Measurements from ENCODE around the gene RASAL2. TPM values are rescaled to one million over a fixed set of nuclear protein-coding genes. Genes with fewer than 3 reads are reported as not detected.
A peak's percentile ranks its signal among the peaks of the same experiment; 100 is the strongest.

RASAL2 gene
- total and polyA plus RNA-seq, 11 donors: 6.2 to 112 (median 39.9) TPM

DNA sequence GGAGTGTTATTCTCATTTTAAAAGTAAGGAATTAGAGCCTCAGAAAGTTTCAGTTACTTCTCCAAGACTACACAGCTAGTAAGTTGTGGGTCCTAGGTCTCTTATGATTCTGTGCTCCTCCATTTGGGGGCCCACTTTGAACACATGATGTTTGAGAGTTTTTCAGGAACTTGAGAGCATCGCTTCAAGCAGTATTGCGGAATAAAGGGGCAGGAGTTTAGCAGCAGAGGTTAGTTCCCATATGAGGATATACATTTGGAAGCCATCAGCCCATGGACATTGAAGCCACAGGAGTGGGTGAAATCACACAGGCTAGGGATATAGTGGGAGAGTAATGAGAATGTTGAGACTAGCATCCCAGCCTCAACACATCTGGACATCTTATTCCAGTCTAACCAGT is 143.2 kb downstream of the RASAL2 start:
- no peaks in the 10 kb centered on the region for H3K27me3 ChIP-seq
- H3K4me1 ChIP-seq: peaks cover 0 to 21% (median 7%) of the 10 kb centered on the region in 12 donors
- no peak overlapping the region for H3K4me3 ChIP-seq
- no peak for TF ChIP-seq POLR2A (IDR thresholded peaks at IDR 0.05)
- TF ChIP-seq, protein P1, sequence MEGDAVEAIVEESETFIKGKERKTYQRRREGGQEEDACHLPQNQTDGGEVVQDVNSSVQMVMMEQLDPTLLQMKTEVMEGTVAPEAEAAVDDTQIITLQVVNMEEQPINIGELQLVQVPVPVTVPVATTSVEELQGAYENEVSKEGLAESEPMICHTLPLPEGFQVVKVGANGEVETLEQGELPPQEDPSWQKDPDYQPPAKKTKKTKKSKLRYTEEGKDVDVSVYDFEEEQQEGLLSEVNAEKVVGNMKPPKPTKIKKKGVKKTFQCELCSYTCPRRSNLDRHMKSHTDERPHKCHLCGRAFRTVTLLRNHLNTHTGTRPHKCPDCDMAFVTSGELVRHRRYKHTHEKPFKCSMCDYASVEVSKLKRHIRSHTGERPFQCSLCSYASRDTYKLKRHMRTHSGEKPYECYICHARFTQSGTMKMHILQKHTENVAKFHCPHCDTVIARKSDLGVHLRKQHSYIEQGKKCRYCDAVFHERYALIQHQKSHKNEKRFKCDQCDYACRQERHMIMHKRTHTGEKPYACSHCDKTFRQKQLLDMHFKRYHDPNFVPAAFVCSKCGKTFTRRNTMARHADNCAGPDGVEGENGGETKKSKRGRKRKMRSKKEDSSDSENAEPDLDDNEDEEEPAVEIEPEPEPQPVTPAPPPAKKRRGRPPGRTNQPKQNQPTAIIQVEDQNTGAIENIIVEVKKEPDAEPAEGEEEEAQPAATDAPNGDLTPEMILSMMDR (IDR thresholded peaks at IDR 0.05): no peak
- no peak for ATAC-seq
- no peaks in the 10 kb centered on the region for H3K9me3 ChIP-seq
- 96 to 97% (median 96%) methylated on average over 2 of the region's 2 CpGs for WGBS, 4 donors
- no peak overlapping the region for H3K27ac ChIP-seq
- H3K36me3 ChIP-seq: no peaks in the 10 kb centered on the region
- no peak for DNase-seq
- intact Hi-C loops (cut with DNase I): no loop called here

DNA sequence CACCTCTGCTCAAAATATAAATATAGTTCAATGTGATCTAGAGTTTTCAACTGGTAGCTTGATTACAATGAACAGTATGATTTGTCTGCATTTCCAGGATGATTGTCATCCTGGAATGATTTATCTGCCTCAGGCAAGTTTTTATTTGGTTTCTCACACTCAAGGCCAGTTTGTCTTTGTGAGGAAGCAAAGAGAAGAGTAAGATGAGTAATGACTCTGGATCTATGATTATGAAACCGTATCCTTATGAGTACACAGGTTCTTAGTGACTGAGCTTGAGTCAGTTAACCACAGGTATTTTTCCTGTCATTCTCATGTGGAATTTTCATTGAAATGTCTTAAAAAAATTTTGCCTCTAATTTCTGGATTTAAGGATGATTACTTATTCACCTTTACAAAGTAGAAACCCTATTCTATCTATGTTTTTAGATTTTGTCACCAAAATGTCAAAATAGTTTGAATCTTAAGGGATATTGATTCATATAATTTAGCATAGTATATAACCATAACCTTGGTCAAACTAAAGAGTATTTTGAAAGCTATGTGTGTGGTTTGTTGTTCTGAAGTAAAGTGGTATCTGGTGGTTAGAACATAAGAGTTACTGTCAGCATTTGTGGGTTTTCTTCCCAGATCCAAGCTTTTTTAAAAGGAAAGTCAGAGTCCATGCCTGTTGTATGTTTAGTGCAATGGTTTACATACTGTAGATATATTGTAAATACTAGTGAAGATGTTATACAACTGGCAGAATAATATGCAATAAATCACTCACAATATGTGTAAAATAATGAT is 145.0 kb downstream of the RASAL2 start:
- no peak overlapping the region for H3K4me3 ChIP-seq
- H3K9me3 ChIP-seq: no peaks in the 10 kb centered on the region
- ATAC-seq: peak in 1 of 4 donors; percentile 50
- H3K36me3 ChIP-seq: no peaks in the 10 kb centered on the region
- no peak for DNase-seq
- intact Hi-C loops (cut with DNase I): no loop called here
- H3K27me3 ChIP-seq: no peaks in the 10 kb centered on the region
- TF ChIP-seq POLR2A (IDR thresholded peaks at IDR 0.05): no peak
- TF ChIP-seq, protein P1 (IDR thresholded peaks at IDR 0.05): no peak
- WGBS, 4 donors: 61 to 77% (median 65%) methylated on average over 1 of the region's 1 CpG
- peak overlapping the region in 1 of 12 donors; percentile 5 for H3K27ac ChIP-seq
- H3K4me1 ChIP-seq: peaks cover 0 to 21% (median 8%) of the 10 kb centered on the region in 12 donors

DNA sequence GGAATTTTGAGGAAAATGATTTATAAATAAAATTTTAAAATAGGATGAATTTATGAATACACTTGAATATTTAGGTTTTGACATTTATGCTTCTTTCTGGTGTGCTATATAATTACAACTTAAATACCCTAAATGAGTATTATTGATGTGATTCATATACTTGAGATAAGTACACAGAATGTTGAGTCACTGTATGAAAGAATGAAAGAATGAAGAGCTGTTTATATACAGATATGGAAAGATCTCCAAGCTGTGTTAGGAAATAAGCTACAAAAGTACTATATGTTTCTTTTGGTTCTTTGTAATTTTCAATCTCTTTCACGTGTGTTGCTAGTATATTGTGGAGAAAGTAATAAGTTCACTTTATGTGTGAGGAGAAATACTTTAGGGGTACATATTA is 147.2 kb downstream of the RASAL2 start:
- H3K36me3 ChIP-seq: no peaks in the 10 kb centered on the region
- whole genome bisulfite sequencing, 4 donors: 94 to 100% (median 96%) methylated on average over 1 of the region's 1 CpG
- TF ChIP-seq POLR2A (IDR thresholded peaks at IDR 0.05): no peak
- TF ChIP-seq, protein P1 (IDR thresholded peaks at IDR 0.05): no peak
- intact Hi-C loops (cut with DNase I): loop anchor here in 1 of 10 donors (10.0 kb wide), 1 partner anchor 46 kb away; no protein-coding TSS in a partner anchor
- peaks cover 0 to 21% (median 7%) of the 10 kb centered on the region in 12 donors for H3K4me1 ChIP-seq
- H3K9me3 ChIP-seq: peaks cover 0 to under 1% (median 0%) of the 10 kb centered on the region in 12 donors
- no peak overlapping the region for H3K4me3 ChIP-seq
- DNase-seq: no peak
- ATAC-seq: no peak
- H3K27me3 ChIP-seq: no peaks in the 10 kb centered on the region
- no peak overlapping the region for H3K27ac ChIP-seq

DNA sequence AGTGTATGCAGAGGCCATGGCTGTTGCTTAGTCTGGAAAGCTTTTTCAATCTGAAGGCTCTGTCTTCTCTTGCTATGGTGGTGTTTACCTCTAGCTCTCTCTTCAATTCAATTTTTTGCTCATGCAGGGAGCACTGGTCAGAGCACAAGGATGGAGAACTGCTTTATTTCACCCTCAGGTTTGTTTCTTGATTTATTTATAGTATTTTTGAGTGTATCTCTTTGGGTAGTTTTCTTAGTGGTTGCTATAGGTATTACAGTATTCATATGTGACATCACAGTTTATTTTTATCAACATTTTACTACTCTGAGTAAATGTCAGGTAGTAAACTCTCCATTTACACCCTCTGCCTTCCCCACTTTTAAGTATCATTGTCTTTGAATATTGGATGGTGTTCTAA is 147.9 kb downstream of the RASAL2 start:
- peaks cover 0 to 21% (median 7%) of the 10 kb centered on the region in 12 donors for H3K4me1 ChIP-seq
- DNase-seq (no peak), ATAC-seq (no peak)
- TF ChIP-seq, protein P1 (IDR thresholded peaks at IDR 0.05): peak in 3 of 12 donors; percentile 35 to 67 (median 49)
- TF ChIP-seq POLR2A (IDR thresholded peaks at IDR 0.05): no peak
- intact Hi-C loops (cut with DNase I): loop anchor here in 1 of 10 donors (10.0 kb wide), 1 partner anchor 47 kb away; no protein-coding TSS in a partner anchor
- H3K4me3 ChIP-seq: no peak overlapping the region
- H3K27me3 ChIP-seq: no peaks in the 10 kb centered on the region
- no peak overlapping the region for H3K27ac ChIP-seq
- H3K9me3 ChIP-seq: peaks cover 0 to 3% (median 0%) of the 10 kb centered on the region in 12 donors
- no peaks in the 10 kb centered on the region for H3K36me3 ChIP-seq
